Raji (cell line): ENCODE results near the gene ZEB1.

Experiments used
- POLR2A ChIP-seq: IDR thresholded peaks from 2 replicates; pipeline ENCODE4 v1.6.1; 2011; ENCODE audit warnings: low read depth, low read length, control low read depth; ENCODE audit not compliant: insufficient read depth

Gene ZEB1

DNA sequence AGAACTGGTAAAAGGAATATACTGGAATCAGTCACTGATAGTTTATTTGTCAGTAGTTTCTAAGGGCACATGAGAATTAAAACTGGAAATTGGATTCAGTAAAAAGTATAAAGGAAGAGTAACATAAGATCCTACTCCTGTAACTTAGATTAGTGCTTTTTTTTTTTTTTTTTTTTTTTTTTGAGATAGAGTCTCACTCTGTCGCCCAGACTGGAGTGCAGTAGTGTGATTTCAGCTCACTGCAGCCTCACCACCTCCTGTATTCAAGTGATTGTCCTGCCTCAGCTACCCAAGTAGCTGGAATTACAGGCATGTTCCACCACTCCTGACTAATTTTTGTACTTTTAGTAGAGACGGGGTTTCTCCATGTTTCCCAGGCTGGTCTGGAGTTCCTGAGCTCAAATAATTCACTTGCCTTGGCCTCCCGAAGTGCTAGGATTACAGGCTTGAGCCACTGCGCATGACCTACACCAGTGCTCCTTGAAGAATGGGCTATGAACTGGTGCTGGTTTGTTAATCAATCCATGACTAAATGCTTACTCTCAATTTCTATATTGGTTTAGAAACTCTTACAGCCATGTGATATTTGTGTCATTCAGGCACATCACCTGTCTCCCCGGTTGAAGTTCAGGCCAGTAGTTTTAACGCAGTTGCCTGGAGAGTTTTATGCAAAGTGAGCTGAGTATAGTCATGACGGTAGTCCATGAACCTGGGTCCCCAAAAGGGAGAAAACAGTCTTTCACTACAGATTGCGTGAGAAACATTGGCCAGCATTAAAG, 65.0 kb downstream of the ZEB1 start:
- no peak for TF ChIP-seq POLR2A

DNA sequence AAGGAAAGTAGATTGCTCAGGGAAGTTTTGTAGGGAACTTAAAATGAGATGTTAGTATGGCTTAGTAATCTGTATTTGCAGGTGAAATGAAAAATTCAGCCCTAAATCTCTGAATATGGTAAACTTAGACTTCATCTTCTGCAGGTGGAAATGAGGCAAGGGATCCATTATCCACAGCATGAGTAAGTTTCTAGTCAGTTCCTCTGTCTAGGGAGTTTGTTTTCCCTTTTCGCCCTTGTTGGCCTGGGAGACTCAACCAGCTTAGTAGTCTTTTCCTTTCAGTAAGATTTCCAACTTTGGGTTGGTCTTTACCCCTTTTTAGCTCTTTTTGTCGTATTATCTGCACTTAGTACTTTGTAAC, 65.6 kb downstream of the ZEB1 start:
- TF ChIP-seq POLR2A: no peak

DNA sequence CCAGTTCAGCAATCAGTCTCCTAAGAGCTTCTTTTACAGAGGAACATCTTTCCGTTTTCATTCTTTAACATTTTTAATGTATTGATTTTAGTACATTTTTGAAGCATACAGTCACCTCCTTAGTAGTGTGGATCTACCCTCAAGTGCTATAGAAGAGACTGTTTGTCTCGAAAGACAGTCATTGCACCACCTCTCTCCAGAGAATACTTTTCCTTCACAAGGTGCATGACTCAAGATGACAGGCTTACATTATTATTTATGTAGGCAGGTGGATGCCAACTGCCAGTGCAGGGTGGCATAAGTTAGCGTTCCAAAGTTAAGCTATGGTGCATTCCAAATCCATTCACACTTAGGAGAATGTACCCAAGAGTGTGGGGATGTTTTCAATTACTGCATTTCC, 71.8 kb downstream of the ZEB1 start:
- TF ChIP-seq POLR2A: no peak

DNA sequence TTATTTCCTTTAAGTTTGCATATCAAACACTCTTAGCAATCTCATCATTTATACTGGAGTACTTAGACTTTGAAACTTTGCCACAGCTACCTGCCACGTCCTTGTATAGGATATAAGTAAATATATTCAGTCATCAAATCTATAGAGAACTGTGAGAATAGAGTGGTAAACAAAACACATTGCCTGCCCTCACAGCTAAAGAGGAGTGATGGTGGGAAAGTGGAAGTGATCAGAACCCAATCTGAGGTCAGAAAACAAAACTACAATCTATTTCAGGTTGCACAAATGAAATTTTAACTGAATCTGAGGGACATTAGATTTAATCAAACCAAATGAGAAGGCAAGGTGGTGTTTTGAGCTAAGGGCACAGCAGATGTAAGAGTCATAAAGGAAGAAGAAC, 74.8 kb downstream of the ZEB1 start:
- no peak for TF ChIP-seq POLR2A

DNA sequence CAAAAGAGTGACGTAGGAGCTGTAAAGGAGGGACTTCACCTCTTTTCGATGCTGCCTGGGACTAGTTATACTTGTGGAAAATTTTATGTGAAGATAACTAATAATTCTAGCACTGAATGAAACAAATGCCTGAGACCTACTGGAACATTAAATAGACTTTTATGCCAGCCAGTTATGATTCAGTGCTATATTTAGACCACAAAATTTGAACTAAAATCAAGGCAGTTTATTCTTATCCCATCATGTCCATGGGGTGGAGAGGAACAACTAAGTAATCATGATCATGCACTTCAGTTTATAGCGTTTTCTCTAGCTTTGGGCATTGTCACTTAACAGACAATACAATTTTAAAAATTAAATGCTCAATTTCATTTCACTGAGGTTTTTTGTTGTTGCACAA, 76.7 kb downstream of the ZEB1 start:
- no peak for TF ChIP-seq POLR2A

DNA sequence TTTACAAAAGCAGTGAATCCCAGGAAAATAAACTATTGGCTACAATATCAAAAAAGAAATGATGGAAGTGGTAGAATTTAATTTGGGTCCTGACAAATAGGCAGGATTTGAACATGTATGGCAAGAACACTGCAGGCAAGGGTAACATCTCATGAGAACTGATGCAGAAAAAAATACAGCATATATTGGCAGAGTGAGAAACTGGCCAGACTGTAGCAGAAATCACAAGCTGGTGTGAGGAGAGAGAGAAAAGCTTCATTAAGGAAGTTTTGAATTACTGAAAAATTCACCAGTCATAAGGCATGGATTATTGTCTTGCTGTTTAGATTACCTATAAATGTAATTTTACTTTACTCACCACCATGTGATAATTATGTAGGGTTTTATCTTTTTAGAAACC, 77.4 kb downstream of the ZEB1 start:
- TF ChIP-seq POLR2A: no peak

DNA sequence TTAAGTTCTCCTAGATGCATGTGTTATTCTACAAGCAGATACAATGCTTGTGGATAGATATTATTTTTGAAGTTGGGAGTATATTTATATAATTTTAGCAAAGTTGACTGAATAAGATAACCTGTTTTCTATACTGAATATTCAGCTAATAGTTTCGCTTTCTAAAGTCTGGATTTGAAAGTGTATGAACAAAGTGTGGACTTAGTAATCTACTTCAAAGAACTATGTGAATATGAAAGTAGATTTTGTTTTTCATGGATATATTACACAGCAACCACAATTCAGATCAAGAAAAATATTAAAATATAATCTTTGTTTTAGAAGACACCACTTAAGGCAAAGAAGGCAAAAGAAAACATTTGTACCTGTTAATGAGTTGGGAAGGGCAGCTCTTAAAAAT, 78.8 kb downstream of the ZEB1 start:
- TF ChIP-seq POLR2A: no peak

DNA sequence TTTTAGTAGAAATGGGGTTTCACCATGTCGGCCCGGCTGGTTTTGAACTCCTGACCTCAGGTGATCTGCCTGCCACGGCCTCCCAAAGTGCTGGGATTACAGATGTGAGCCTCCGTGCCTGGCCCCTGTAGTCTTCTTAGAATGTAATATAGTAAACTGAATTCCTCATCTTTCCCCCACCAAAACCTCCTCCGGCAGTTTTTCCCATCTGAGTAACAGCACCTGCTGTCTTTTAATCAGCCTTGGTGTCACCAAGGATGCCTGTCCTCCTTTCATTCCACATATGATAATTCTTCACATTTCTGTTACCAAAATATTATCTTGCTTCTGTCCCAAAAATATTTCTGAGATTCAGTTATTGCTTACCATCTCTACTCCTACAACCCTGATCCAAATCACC, 80.2 kb downstream of the ZEB1 start:
- TF ChIP-seq POLR2A: no peak

DNA sequence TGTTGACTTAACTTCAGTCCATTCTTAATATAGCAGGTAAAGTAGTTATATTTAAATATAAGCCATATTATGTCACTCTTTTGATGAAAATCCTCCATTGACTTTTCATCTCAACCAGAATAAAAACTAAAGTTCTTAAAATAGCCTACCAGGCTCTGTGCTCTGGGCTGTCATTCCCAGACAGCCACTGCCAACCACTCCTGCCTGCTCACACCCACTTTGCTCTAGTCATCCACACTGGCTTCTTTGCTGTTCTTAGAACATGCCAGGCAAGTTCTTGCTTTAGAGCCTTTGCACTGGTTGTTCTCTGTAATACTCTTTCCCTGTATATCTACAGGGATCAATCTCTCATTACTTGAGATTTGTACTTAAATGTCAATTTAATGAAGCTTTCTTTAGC, 80.6 kb downstream of the ZEB1 start:
- TF ChIP-seq POLR2A: no peak

DNA sequence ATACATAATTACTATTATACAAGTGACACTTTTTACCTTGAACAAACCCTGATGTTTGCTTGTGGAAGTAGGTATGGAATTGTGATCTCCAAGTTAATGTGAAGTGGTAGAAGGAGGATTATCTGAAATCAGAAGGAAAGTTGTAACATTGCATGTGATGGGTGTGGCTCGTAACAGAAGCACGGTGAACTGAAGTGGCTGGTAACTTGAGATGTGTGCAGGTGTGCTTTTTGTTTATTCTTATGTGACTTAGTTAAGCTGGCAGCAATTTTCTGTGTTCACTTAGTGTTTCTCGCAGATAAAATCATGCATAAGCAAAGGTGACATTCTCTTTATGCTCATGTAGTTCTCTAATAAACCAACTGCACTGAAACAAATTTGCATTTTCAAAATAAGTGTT, 82.3 kb downstream of the ZEB1 start:
- TF ChIP-seq POLR2A: no peak

DNA sequence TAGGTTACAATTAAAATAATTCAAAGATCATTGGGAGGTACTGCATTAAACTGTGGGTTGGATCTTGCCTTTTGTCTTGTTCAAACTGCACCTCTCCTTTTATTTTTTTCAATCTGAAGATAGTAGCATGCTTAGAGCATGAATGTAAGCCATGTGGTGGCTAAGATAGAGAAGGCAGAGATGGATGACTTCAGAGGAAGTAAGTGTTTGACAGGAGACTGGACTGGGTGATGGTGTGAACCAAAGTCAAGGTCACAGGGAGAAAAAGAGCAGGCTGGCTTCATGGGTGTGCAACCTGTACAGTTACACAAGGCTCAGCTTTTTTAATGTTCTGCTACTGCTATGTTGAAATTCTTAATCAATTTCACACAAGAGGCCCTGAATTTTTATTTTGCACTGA, 85.6 kb downstream of the ZEB1 start:
- TF ChIP-seq POLR2A: no peak

DNA sequence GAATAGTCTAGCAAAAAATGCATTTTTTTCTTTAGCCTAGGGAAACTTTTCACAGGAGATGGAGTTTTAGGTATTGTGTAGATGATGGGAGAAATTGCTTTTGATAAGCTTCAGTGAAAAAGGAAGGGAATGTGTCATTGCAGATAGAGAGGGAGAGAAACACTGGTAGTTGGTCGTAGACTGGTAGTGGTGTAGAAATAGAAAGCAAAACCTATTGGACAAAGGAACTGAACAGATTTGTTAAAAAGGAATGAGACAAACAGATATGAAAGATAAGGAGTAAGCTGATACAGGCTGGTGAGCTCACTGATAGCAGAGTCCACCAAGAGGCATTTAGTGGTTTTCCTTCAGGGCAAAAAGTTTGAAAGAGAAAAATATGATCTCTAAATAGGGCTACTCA, 94.3 kb downstream of the ZEB1 start:
- TF ChIP-seq POLR2A: no peak

DNA sequence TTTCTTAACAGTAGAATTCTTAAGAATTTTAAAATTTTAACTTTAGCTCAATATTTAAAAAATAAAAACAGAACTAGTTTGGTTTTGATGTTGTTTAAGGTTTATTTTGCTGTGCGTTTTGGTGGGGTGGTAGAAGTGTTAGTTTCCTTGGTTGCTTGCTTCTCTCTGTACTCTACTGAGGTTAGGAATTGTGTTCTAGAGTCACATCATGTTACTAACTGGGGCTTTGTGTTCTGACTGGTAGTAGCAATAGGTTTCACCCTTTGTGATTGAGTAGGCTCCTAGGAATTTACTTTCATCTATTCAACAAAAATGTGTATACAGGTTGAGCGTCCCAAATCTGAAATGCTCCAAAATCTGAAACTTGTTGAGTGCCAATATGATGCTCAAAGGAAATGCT, 99.5 kb downstream of the ZEB1 start:
- no peak for TF ChIP-seq POLR2A

DNA sequence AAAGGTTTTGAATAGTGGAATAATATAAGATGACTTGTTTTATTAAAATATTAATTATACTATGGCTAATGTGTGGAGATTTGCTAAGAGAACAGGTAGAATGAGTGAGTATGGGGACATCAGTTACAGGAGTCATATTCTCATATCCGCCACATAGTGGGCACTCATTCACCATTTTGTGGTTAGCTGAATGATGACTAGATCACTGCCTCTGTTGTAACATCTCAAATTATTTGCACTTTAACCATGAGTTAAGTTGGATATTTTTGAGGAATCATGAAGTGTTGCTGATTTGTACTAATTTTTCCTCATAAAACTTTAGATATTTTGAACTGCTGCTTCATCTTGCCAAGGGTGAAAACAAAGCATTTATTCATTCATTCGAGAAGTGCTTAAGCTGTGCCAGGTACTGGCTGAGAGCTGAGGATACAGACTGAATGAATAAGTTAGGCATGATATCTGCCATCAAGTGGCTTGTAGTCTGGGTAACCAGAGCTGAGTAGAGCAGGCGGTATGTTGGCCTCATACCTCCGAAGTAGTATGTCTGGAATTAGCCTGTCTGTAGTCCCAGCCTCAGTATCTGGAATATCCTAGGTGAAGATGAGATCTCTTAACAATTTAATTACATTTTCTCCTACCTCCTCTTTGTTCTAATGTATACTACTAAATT, 100.5 kb downstream of the ZEB1 start:
- no peak for TF ChIP-seq POLR2A

DNA sequence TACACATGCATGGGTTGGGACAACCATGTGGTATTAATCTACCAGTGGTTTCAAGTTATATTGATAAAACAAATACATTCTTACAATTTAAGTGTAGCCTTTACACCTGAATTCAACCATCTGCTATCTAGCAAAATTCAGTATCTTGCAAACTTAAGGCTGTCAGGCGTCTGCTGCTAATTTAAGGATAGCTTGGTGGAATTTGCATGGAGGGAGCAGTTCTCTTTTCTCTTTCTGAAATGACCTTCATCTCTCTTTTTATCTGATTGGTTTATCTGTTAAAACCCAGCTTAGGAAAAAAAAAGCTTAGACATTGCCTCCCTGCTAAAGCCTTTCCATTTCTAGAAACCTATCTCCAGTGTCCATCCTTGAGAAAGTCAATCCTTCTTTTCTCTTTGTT, 102.3 kb downstream of the ZEB1 start:
- TF ChIP-seq POLR2A: no peak

DNA sequence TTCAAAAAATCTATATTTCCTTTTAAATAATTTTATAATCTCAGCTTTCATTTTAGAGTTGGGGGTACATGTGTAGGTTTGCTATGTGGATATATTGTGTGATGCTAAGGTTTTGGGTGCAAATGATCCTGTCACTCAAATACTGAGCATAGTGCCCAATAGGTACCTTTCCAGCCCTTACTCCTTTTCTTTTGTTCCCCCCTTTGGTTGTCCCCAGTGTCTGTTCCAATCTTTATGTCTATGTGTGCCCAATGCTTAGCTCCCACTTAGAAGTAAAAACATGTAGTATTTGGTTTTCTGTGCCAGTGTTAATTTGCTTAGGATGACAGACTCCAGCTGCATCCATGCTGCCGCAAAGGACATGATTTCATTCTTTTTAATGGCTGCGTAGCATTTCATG, 103.6 kb downstream of the ZEB1 start:
- TF ChIP-seq POLR2A: no peak

DNA sequence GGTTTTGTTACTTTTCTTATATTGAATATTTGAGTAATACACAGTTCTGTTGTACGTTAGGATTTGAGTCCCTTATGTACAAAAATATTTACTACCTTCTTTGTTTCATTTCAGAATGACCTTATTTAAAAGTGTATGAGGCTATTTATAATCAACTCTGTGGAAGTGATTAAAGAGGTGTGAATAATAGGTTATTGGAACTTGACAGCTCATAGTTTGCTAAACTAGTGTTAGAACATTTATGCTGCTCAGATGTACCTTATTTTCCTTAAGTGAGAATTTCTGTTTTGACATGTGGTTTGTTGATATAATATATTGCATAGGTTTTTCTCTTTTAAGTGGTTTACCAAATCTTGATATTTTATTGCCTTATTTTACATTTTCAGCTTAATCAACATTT, 105.5 kb downstream of the ZEB1 start:
- TF ChIP-seq POLR2A: no peak

DNA sequence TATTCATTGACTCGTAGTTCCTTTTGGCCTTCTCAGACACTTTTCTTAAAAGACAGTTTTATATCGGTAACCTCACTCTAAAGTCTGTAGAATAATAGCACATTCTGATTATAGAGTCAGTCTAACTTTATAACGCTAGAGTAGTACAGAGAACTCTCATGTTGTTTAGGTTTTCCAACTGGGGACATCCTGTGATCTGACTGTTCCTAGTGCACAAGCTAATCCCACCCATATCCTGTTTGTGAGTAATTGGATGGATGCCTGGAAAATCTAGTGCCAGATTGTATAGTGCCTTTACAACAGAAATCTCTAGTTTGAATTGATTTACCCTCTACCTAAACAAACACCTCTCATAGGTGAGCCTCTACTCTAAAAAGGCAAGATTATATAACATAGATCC, 107.4 kb downstream of the ZEB1 start:
- TF ChIP-seq POLR2A: no peak

DNA sequence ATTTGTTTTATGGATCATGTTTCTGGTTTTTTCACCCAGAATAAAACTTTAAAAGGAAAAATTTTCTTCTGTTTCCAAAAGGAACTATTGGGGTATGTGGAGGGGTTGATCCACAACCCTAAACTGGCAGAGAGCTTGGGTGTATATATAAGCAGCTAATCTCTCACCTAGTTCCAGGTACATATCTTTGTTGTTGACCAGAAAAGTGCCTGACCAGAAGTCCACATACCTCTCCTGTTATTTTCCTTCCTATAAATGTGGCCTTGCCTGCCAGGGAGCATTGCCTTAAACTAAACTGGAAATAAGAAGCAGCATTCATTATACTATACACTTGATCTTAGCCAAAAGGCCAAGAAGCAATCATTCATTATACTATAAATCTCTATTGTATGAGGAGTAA, 112.0 kb downstream of the ZEB1 start:
- TF ChIP-seq POLR2A: no peak
